Stimulated activated CD8-positive, alpha-beta memory T cell treated with anti-CD3 and anti-CD28 coated beads, Interleukin-12 subunit alpha, Interleukin-12 subunit beta, amount 100 ng/mL, for 24 hours (primary cell): Measurements from ENCODE around the gene PGF.

Source experiments
- DNase-seq: peaks from one replicate; pipeline ENCODE4 v3.0.0-alpha.2; 2020; ENCODE audit errors: extremely low read depth

The PGF gene

DNA sequence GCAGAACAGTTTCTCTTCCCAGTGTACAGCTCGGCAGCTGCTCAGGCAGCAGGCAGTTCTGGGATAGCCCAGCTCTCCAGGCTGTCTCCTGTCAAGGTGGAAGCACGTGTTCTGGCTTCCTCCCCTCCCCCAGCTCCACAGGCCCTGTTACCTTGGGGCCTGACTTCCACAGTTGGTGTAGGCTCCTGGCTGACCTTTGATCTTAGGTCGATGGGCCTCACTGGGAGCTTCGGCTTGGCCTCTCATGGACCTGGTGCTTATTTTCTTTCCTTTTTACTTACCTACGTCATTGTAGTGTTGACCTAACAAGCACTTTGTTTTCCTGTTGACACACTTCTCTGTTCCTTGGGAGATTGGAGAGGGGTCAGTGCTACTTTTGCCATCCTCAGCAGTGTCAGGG, 56.7 kb downstream of the PGF start:
- no peak for DNase-seq

- no peak for DNase-seq
Observed at GRCh38 chr14:74898083-74898482, 57.3 kb downstream of the PGF start.

- DNase-seq = no peak
Observed at GRCh38 chr14:74897642-74898041, 57.8 kb downstream of the PGF start.

- no peak for DNase-seq
Observed at GRCh38 chr14:74896400-74896799, 59.0 kb downstream of the PGF start.

DNA sequence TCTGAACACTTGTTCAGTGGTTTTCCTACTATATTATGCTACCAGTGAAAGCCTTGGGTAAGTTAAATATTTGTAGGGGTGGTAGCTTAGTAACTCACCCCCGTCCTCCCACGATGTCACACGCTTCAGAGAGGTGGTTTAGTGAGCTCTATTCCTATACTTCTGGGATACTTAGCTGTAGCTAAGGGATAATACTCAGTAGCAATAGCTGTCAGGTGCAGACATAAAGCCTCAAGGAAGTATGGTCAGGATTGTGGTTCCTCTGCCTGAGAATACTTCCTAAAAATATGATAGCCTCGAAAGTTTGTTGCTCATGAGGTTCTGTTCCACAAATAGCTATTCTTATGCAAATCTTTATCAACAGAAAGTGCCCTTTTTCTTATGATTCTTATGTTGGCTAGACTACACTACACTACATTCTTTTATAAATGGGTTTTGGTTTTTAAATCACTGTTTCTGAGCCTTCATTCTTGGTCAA, 61.7 kb downstream of the PGF start:
- no peak for DNase-seq

GRCh38 chr14:74892745-74893144, 62.7 kb downstream of the PGF start:
- no peak for DNase-seq

DNA sequence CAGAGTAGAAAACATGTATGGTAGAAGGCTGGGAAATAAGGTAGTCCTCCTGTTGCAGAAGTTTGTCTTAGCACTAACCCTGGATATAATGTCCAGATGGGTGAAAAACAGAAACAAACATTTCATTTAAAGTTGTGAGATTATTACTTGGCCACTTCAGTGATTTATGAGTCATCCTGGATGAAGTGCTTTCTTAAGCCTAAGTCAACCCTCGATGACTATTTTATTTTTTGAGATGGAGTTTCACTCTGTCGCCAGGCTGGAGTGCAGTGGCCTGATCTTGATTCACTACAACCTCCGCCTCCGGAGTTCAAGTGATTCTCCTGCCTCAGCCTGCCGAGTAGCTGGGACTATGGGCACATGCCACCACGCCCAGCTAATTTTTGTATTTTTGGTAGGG, 63.5 kb downstream of the PGF start:
- no peak for DNase-seq
